Endothelial cell of umbilical vein (primary cell): Measurements from ENCODE around the gene TEK. TPM values are rescaled to one million over a fixed set of nuclear protein-coding genes. Genes with fewer than 3 reads are reported as not detected.

Source experiments
- BruUV-seq: library from RNA; stranded (reverse); fragments of 400-500 nt; replicated peaks from 2 replicates; lab custom pipeline; 2021; lab: Mats Ljungman, UMichigan
- CTCF ChIA-PET: fragments of 300-600, 350-600 bp; sonication (Branson Sonifier 250); formaldehyde crosslinking; loops from one replicate; lab custom pipeline; 2021; ENCODE audit warnings: antibody characterized with exemption, inconsistent platforms; lab: Charles Lee
- POLR2A ChIA-PET: fragments of 300-600, 350-600 bp; sonication (Branson Sonifier 250); formaldehyde crosslinking; loops from one replicate; lab custom pipeline; 2021; ENCODE audit warnings: antibody characterized with exemption, inconsistent platforms; lab: Charles Lee
- DNase-seq: peaks from one replicate; pipeline ENCODE4 v3.0.0-alpha.2; 2011; ENCODE audit warnings: low read depth, low spot score
- FAIRE-seq: peaks from 2 replicates; lab custom pipeline; 2011; peaks lifted over from hg19 to GRCh38; lab: Jason Lieb, UNC
- H2AFZ ChIP-seq: 2 replicates; pipeline ENCODE4 v1.6.0; 2012; ENCODE audit warnings: low read depth, low read length, control low read depth, inconsistent platforms
- H3K27ac ChIP-seq: 2 replicates; pipeline ENCODE4 v1.5.1; 2011; ENCODE audit warnings: low read depth, mild to moderate bottlenecking, control low read depth, low read length, moderate library complexity; ENCODE audit not compliant: insufficient read depth
- H3K27me3 ChIP-seq, 2 experiments: 2 replicates each; pipeline versions ENCODE4 v1.6.0 to v1.6.1; 2011; ENCODE audit warnings: low read length in 2 of 2, mixed read lengths in 1 of 2; ENCODE audit not compliant: control insufficient read depth in 2 of 2, insufficient read depth in 2 of 2
- H3K36me3 ChIP-seq, 2 experiments: 2 replicates in 1 of 2; 3 replicates in 1 of 2; pipeline ENCODE4 v1.5.1; 2011; ENCODE audit warnings: low read length in 2 of 2, mild to moderate bottlenecking in 1 of 2, moderate library complexity in 1 of 2; ENCODE audit not compliant: control insufficient read depth in 2 of 2, insufficient read depth in 2 of 2; ENCODE audit errors: extremely low read depth in 1 of 2
- H3K4me1 ChIP-seq: 3 replicates; pipeline ENCODE4 v1.5.1; 2011; ENCODE audit warnings: mild to moderate bottlenecking, low read length; ENCODE audit not compliant: control insufficient read depth, insufficient read depth; ENCODE audit errors: extremely low read depth
- H3K4me2 ChIP-seq: 2 replicates; pipeline ENCODE4 v1.6.1; 2011; ENCODE audit warnings: low read length, control low read depth, mixed read lengths; ENCODE audit not compliant: insufficient read depth
- H3K4me3 ChIP-seq, 3 experiments: fragments of 200-600 bp in 1 of 3; sonication (generic), shearing (Covaris generic) in 1 of 3; replicated peaks in 1 of 3; 2 replicates each; pipeline ENCODE4 v1.5.1; 2011 to 2016; ENCODE audit warnings: control low read depth in 3 of 3, low read length in 3 of 3, mild to moderate bottlenecking in 2 of 3, inconsistent platforms in 1 of 3, low read depth in 1 of 3, moderate library complexity in 1 of 3; ENCODE audit not compliant: insufficient read depth in 1 of 3
- H3K79me2 ChIP-seq: 2 replicates; pipeline ENCODE4 v1.6.0; 2012; ENCODE audit warnings: low read length, inconsistent platforms; ENCODE audit not compliant: control insufficient read depth, insufficient read depth
- H3K9ac ChIP-seq: replicated peaks from 2 replicates; pipeline ENCODE3; 2011; ENCODE audit warnings: low read length, control low read depth; ENCODE audit not compliant: insufficient read depth; ENCODE audit errors: extremely low read depth
- H3K9me1 ChIP-seq: replicated peaks from 3 replicates; pipeline ENCODE4 v1.6.0; 2011; ENCODE audit warnings: mild to moderate bottlenecking, low read length; ENCODE audit not compliant: control insufficient read depth, insufficient read depth; ENCODE audit errors: extremely low read depth
- H3K9me3 ChIP-seq: replicated peaks from 2 replicates; pipeline ENCODE4 v1.5.1; 2012; ENCODE audit warnings: low read length, inconsistent platforms; ENCODE audit not compliant: control insufficient read depth, insufficient read depth
- H4K20me1 ChIP-seq: replicated peaks from 2 replicates; pipeline ENCODE3; 2011; ENCODE audit warnings: mild to moderate bottlenecking, low read length; ENCODE audit not compliant: control insufficient read depth, insufficient read depth; ENCODE audit errors: extremely low read depth
- EZH2 ChIP-seq: IDR thresholded peaks from 2 replicates; pipeline ENCODE4 v1.6.1; 2012; ENCODE audit warnings: borderline replicate concordance, low read depth, mild to moderate bottlenecking, moderate library complexity, low read length, inconsistent platforms; ENCODE audit not compliant: severe bottlenecking
- FOS ChIP-seq: IDR thresholded peaks from 2 replicates; pipeline ENCODE4 v1.6.1; 2011; ENCODE audit warnings: mild to moderate bottlenecking, low read length, moderate library complexity, borderline replicate concordance; ENCODE audit not compliant: insufficient read depth
- GATA2 ChIP-seq: IDR thresholded peaks from 2 replicates; pipeline ENCODE4 v1.7.0; 2011; ENCODE audit warnings: low read depth, mild to moderate bottlenecking, moderate library complexity, mixed read lengths, low read length; ENCODE audit not compliant: insufficient read length, insufficient read depth
- JUN ChIP-seq: IDR thresholded peaks from 2 replicates; pipeline ENCODE4 v1.6.1; 2011; ENCODE audit warnings: borderline replicate concordance, low read depth; ENCODE audit not compliant: insufficient read length, insufficient read depth
- MAX ChIP-seq: IDR thresholded peaks from 2 replicates; pipeline ENCODE4 v1.6.1; 2011; ENCODE audit not compliant: insufficient read depth, insufficient read length
- MYC ChIP-seq: IDR thresholded peaks from one replicate; pipeline ENCODE4 v1.6.1; 2011; ENCODE audit warnings: mild to moderate bottlenecking, low read depth, low read length
- POLR2A ChIP-seq: IDR thresholded peaks from 2 replicates; pipeline ENCODE4 v1.6.1; 2012; ENCODE audit warnings: low read depth, mild to moderate bottlenecking, control low read depth, low read length
- POLR2AphosphoS5 ChIP-seq: IDR thresholded peaks from 2 replicates; pipeline ENCODE4 v1.6.1; 2012; ENCODE audit warnings: low read depth, mild to moderate bottlenecking, control low read depth, low read length, moderate library complexity; ENCODE audit not compliant: insufficient read depth
- dilution Hi-C: fragments of 300-500 bp; cut with MboI; formaldehyde crosslinking; loops from one replicate; pipeline ENCODE4 v1.15.0; 2019; ENCODE audit warnings: low sequenced_read_pairs; ENCODE audit not compliant: extremely low pct_ligation_motif_present
- intact Hi-C: fragments of 100-400 bp; cut with micrococcal nuclease; formaldehyde crosslinking; loops from one replicate; pipeline ENCODE4 v1.10.0; 2022
- polyA plus RNA-seq, 4 experiments: library from polyadenylated mRNA; depleted of rRNA in 3 of 4; stranded (reverse) in 3 of 4; unstranded in 1 of 4; fragments of >200 nt; gene quantifications; 2 replicates each; pipeline versions ENCODE4 v1.2.1 to v1.2.3, GENCODE V29; 2011 to 2012; ENCODE audit warnings: missing spikeins in 1 of 4
- total RNA-seq: library from RNA; stranded (reverse); gene quantifications from 2 replicates; pipeline ENCODE4 v1.2.3, GENCODE V29; 2021
- TF ChIP-seq, protein P1 (sequence below), 2 donors: IDR thresholded peaks; 1 replicate in 1 of 2; 2 replicates in 1 of 2; pipeline ENCODE4 v1.5.1; 2011; ENCODE audit warnings: low read length in 2 of 2, mild to moderate bottlenecking in 2 of 2, moderate library complexity in 2 of 2, control low read depth in 1 of 2, inconsistent platforms in 1 of 2, low read depth in 1 of 2; ENCODE audit not compliant: insufficient read depth in 1 of 2; ENCODE audit errors: extremely low read depth in 1 of 2

The TEK gene
- total and polyA plus RNA-seq, 2 donors (not counting 3 experiments of a cell fraction or from before 2014, with no cell fraction given): 26.9 to 44.1 TPM

- CTCF ChIA-PET: no interaction called here
- H2AFZ ChIP-seq: no peak overlapping the region
Measured at GRCh38 chr9:27195191-27195590, 86.2 kb downstream of the TEK start.

More at GRCh38 chr9:27195191-27195590, 86.2 kb downstream of the TEK start:
- Histone ChIP-seq H3K4me2 (peak overlapping the region; percentile 70), H3K9me3 (no peaks in the 10 kb centered on the region), H3K9me1 (no peaks in the 10 kb centered on the region), H3K36me3 (peaks cover 8 to 13% of the 10 kb centered on the region in 2 experiments), H4K20me1 (no peaks in the 10 kb centered on the region), H3K79me2 (no peaks in the 10 kb centered on the region), H3K4me1 (peaks cover 42% of the 10 kb centered on the region), H3K9ac (peak overlapping the region; percentile 19), H3K27me3 (no peaks in the 10 kb centered on the region), H3K4me3 (no peak overlapping the region), H3K27ac (peak overlapping the region; percentile 72)
- intact Hi-C loops: loop anchor here (2.0 kb wide), 1 partner anchor 76 kb away; no protein-coding TSS in a partner anchor
- TF ChIP-seq, protein P1, sequence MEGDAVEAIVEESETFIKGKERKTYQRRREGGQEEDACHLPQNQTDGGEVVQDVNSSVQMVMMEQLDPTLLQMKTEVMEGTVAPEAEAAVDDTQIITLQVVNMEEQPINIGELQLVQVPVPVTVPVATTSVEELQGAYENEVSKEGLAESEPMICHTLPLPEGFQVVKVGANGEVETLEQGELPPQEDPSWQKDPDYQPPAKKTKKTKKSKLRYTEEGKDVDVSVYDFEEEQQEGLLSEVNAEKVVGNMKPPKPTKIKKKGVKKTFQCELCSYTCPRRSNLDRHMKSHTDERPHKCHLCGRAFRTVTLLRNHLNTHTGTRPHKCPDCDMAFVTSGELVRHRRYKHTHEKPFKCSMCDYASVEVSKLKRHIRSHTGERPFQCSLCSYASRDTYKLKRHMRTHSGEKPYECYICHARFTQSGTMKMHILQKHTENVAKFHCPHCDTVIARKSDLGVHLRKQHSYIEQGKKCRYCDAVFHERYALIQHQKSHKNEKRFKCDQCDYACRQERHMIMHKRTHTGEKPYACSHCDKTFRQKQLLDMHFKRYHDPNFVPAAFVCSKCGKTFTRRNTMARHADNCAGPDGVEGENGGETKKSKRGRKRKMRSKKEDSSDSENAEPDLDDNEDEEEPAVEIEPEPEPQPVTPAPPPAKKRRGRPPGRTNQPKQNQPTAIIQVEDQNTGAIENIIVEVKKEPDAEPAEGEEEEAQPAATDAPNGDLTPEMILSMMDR (IDR thresholded peaks at IDR 0.05; ENCODE audit: extremely low read depth in 1 of 2, insufficient read depth in 1 of 2, low read depth in 1 of 2, low read length in 2 of 2): no peak
- TF ChIP-seq EZH2: no peak
- no peak for TF ChIP-seq MAX
- no peak for TF ChIP-seq FOS
- no peak for TF ChIP-seq JUN
- TF ChIP-seq MYC: no peak
- TF ChIP-seq POLR2AphosphoS5: no peak
- TF ChIP-seq POLR2A: no peak
- no peak for TF ChIP-seq GATA2
- dilution Hi-C loops: no loop called here
- BruUV-seq: no TSS peak
- POLR2A ChIA-PET: no interaction called here
- FAIRE-seq (no peak), DNase-seq (no peak)
